Heart left ventricle (tissue), 16 donors: ENCODE results near the gene FREY1. TPM values are rescaled to one million over a fixed set of nuclear protein-coding genes. Genes with fewer than 3 reads are reported as not detected.
"Not testable (repeated sequence)": the region's sequence is repeated elsewhere in the genome, so short reads cannot be mapped to it uniquely, and the experiment has no call there.

Source experiments
- ATAC-seq, 4 donors: fragments of 200-7000 bp; cut with Tn5 transposase; one replicate each; pipeline ENCODE4 v1.9.1; 2020 to 2022; ENCODE audit warnings: moderate library complexity in 4 of 4, mild to moderate bottlenecking in 3 of 4, moderate number of reproducible peaks in 1 of 4
- DNase-seq, 5 donors: peaks; one replicate each; pipeline ENCODE4 v3.0.0-alpha.2; 2020
- H3K27ac ChIP-seq, 12 donors: fragments of 200-600 bp; sonication (generic) in 4 of 12; one replicate each; pipeline versions ENCODE4 v1.5.0 to v1.8.0; 2016 to 2022; ENCODE audit warnings: mild to moderate bottlenecking in 2 of 12
- H3K27me3 ChIP-seq, 9 donors: fragments of 200-600 bp; sonication (generic) in 2 of 9; one replicate each; pipeline versions ENCODE4 v1.5.1 to v1.8.0; 2016 to 2022; ENCODE audit warnings: mild to moderate bottlenecking in 3 of 9
- H3K36me3 ChIP-seq, 9 donors: fragments of 200-600 bp; sonication (generic) in 2 of 9; one replicate each; pipeline versions ENCODE4 v1.5.0 to v1.8.0; 2018 to 2022; ENCODE audit warnings: mild to moderate bottlenecking in 2 of 9
- H3K4me1 ChIP-seq, 12 donors: fragments of 200-600 bp; sonication (generic) in 4 of 12; one replicate each; pipeline versions ENCODE4 v1.5.0 to v1.8.0; 2016 to 2022; ENCODE audit warnings: mild to moderate bottlenecking in 3 of 12
- H3K4me3 ChIP-seq, 12 donors: fragments of 200-600 bp; sonication (generic) in 4 of 12; one replicate each; pipeline versions ENCODE4 v1.5.0 to v1.8.0; 2017 to 2022; ENCODE audit warnings: mild to moderate bottlenecking in 9 of 12, moderate library complexity in 4 of 12
- H3K9me3 ChIP-seq, 12 donors: fragments of 200-600 bp; sonication (generic) in 4 of 12; one replicate each; pipeline versions ENCODE4 v1.5.0 to v1.8.0; 2016 to 2022; ENCODE audit warnings: mild to moderate bottlenecking in 1 of 12
- POLR2A ChIP-seq, 2 donors: fragments of 450-650 bp; IDR thresholded peaks; one replicate each; pipeline ENCODE4 v1.6.1; 2017; ENCODE audit warnings: antibody characterized with exemption in 2 of 2, mild to moderate bottlenecking in 2 of 2, moderate library complexity in 2 of 2
- WGBS, 4 donors: extraction: QIAGEN DNeasy Blood & Tissue Kit in 2 of 4; methylation state at CpG; one replicate each; pipeline versions ENCODE4 v1.1.5 to v1.1.7; 2013 to 2018; 5-methylcytosine and 5-hydroxymethylcytosine counted together
- intact Hi-C, 10 donors: fragments of 100-400 bp; cut with DNase I; formaldehyde crosslinking; loops; one replicate each; pipeline versions ENCODE4 v1.11.1 to v1.14.2; 2022
- polyA plus RNA-seq, 2 donors: library from polyadenylated mRNA; stranded (reverse); fragments of 200-250 nt; gene quantifications; one replicate each; pipeline ENCODE4 v1.2.3, GENCODE V29; 2013
- total RNA-seq, 9 donors: library from RNA; depleted of rRNA in 2 of 9; stranded (reverse); fragments of >200 nt in 2 of 9; fragmentation: NEBNext Ultra II Directional in 3 of 9; extraction: Animal tissue kit (Norgen Biotek cat#: 25700) in 3 of 9; gene quantifications; one replicate each; pipeline versions ENCODE4 v1.1.0 to v1.2.4, GENCODE V29; 2016 to 2023
- TF ChIP-seq, protein P1 (sequence below), 12 donors: fragments of 200-600 bp; sonication (generic) in 4 of 12; IDR thresholded peaks; one replicate each; pipeline versions ENCODE4 v1.5.0 to v1.8.0; 2018 to 2022; ENCODE audit warnings: antibody characterized with exemption in 12 of 12, mild to moderate bottlenecking in 5 of 12
- donor health status: ischemic (EF 13 %, LVEDD 7.1; RV severe dilation, severe dysfunction).
- donor health status: healthy with polysubstance abuse.
- donor health status: DM: no; HTN: yes; CAD: no.
- donor health status: DM: no; HTN: no; CAD: no.
- donor health status: ischemic (EF 25% LVEDD 6.9; RV normal size, moderate dysfunction).
- donor health status: ischemic (EF 25% LVEDD 5.7; RV mildly dilated, moderate dysfunction).
- donor health status: healthy.
- donor health status: DM: yes; HTN: yes; CAD: no.
- donor health status: ischemic (EF 35%, LVEDD 5.7; RV mildly dilated, moderate dysfunction).
- donor health status: nonischemic (EF 11% LVEDD 7.7; RV severe dilation, severe dysfunction).
- donor health status: DM: yes; HTN: yes; CAD: no.
- donor health status: PGD.
- donor health status: ischemic (EF 29% LVEDD 5.4; RV normal size, mild dysfunction).
- donor health status: nonischemic (EF 23%, LVEDD 6.1; RV moderate dilation, normal function).

The FREY1 gene
- total and polyA plus RNA-seq, 11 donors = 0.37 to 1.00 (median 0.45) TPM; not detected in 5

DNA sequence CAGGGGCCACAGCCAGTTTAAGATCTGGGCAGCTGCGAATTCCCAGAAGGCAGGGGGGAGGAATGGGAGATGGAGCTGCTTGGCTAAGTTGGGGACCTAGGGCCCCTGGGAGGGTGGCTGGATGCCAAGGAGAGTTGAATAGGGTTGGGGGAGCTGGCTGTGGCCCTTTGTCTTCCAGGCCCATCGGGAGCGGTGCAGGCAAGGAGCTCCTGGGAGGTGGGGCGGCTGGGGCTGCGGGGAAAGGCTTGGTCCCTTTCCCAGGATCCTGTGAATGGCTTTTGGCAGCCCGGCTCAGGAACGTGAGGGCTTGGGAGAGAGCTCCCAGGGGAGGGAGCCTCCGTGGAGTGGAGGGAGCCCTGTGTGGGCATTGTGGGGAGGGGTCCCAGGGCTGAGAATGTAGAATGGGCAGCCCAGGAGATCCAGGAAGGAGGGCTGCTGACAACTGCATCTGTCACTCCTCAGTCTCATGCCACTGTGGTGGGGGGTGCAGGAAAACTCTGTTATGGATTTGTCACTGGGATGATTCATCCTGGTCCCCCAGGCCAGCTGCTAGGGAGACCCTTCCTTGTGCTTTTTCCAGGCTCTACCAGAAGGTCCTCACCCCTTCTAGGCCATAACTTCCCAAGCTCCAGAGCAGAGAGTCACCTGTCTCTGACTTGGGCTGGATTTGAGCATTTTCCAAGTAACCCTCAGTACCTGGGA is 6.0 kb downstream of the FREY1 start:
- Histone ChIP-seq H3K27me3 (peaks cover 0 to 30% (median 0%) of the 10 kb centered on the region in 9 donors), H3K9me3 (no peaks in the 10 kb centered on the region), H3K27ac (peak overlapping the region in 1 of 12 donors; percentile 17), H3K36me3 (peaks cover 0 to 17% (median 0%) of the 10 kb centered on the region in 9 donors), H3K4me1 (peaks cover 5 to 29% (median 23%) of the 10 kb centered on the region in 12 donors), H3K4me3 (peak overlapping the region in 10 of 12 donors; percentile 32 to 78 (median 60))
- intact Hi-C loops = no loop called here
- TF ChIP-seq, protein P1, sequence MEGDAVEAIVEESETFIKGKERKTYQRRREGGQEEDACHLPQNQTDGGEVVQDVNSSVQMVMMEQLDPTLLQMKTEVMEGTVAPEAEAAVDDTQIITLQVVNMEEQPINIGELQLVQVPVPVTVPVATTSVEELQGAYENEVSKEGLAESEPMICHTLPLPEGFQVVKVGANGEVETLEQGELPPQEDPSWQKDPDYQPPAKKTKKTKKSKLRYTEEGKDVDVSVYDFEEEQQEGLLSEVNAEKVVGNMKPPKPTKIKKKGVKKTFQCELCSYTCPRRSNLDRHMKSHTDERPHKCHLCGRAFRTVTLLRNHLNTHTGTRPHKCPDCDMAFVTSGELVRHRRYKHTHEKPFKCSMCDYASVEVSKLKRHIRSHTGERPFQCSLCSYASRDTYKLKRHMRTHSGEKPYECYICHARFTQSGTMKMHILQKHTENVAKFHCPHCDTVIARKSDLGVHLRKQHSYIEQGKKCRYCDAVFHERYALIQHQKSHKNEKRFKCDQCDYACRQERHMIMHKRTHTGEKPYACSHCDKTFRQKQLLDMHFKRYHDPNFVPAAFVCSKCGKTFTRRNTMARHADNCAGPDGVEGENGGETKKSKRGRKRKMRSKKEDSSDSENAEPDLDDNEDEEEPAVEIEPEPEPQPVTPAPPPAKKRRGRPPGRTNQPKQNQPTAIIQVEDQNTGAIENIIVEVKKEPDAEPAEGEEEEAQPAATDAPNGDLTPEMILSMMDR (IDR thresholded peaks at IDR 0.05) = no peak
- no peak for TF ChIP-seq POLR2A (IDR thresholded peaks at IDR 0.05)
- WGBS, 4 donors = 11 to 18% (median 13%) methylated on average over 8 of the region's 8 CpGs
- ATAC-seq = peak in 2 of 4 donors; percentile 34 to 40
- DNase-seq = peak in 2 of 5 donors; percentile 41 to 59

DNA sequence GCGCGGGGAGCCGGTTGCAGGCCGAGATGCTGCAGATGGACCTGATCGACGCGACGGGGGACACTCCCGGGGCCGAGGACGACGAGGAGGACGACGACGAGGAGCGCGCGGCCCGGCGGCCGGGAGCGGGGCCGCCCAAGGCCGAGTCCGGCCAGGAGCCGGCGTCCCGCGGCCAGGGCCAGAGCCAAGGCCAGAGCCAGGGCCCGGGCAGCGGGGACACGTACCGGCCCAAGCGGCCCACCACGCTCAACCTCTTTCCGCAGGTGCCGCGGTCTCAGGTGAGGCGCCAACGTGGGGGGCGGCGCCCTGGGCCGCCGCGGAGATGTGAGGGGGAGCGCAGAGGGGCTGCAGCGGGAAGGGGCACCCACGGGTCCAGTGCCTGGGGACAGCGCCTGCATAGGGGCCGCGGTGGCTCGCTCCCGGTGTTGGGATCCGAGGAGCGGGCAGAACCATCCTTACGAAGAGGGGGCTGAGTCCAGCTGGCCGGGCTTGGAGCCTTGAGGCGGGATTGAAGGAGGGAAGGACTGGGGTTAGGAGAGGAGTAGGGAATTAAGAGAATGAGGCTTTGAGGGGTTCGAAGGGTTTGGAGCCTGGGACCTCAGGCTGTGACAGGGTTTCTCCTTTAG is 6.8 kb downstream of the FREY1 start:
- Histone ChIP-seq H3K4me3 (peak overlapping the region; percentile 32 to 78 (median 58)), H3K36me3 (peaks cover 0 to 17% (median 0%) of the 10 kb centered on the region in 9 donors), H3K4me1 (peaks cover 5 to 29% (median 23%) of the 10 kb centered on the region in 12 donors), H3K27ac (peak overlapping the region in 2 of 12 donors; percentile 17 to 55), H3K27me3 (peaks cover 0 to 34% (median 0%) of the 10 kb centered on the region in 9 donors)
- peak in 1 of 5 donors; percentile 62 for DNase-seq
- H3K9me3 ChIP-seq, intact Hi-C loops: not testable (repeated sequence)
- ATAC-seq = peak in 2 of 4 donors; percentile 4 to 19
- WGBS, 4 donors = 3 to 8% (median 6%) methylated on average over 16 to 38 of the region's 59 CpGs

DNA sequence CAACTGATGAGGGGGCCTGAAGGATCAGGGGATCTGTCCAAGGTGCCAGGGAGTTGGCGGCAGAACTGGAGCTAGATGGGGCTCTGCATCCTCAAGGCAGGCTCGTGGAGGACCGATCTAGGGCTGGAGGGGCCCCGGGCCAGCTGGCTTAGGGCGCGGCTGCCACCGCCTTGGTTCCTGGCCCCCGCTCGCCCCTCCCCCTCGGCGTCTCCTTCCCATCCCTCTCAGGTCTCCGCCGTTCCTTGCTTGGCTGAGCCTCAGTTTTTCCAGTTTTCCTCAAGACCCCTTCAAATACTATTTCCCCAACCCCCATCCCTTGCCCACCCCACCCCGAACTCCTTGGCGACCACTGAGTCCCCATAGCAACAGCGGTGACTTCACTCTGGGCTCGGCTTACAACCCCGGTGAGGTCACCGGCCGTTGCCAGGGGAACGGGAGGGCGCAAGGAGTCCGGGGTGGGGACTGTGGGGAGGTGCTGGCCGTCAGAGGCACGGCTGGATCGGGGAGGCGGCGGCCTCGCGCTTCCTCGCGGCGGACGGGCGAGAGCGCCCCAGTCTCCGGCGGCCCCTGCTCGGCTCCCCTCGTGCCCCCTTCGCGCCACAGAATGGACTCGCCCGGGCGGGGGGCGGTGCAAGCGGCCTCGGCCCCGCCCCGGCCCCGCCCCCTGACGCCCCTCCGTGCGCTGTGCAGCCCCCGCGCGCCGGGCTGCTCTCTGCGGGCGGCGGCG is 7.5 kb downstream of the FREY1 start:
- peak in 1 of 2 donors; percentile 15 for TF ChIP-seq POLR2A (IDR thresholded peaks at IDR 0.05)
- TF ChIP-seq, protein P1 (IDR thresholded peaks at IDR 0.05) = no peak
- DNase-seq = peak; percentile 83 to 90 (median 86)
- Histone ChIP-seq H3K27me3 (peaks cover 0 to 34% (median 0%) of the 10 kb centered on the region in 9 donors), H3K9me3 (no peaks in the 10 kb centered on the region), H3K36me3 (peaks cover 0 to 11% (median 0%) of the 10 kb centered on the region in 9 donors), H3K27ac (peak overlapping the region in 8 of 12 donors; percentile 33 to 83 (median 65)), H3K4me3 (peak overlapping the region; percentile 32 to 78 (median 58)), H3K4me1 (peaks cover 5 to 29% (median 23%) of the 10 kb centered on the region in 12 donors)
- peak; percentile 41 to 87 (median 83) for ATAC-seq
- WGBS, 4 donors = 1% methylated on average over 28 to 62 of the region's 62 CpGs
- intact Hi-C loops = no loop called here

DNA sequence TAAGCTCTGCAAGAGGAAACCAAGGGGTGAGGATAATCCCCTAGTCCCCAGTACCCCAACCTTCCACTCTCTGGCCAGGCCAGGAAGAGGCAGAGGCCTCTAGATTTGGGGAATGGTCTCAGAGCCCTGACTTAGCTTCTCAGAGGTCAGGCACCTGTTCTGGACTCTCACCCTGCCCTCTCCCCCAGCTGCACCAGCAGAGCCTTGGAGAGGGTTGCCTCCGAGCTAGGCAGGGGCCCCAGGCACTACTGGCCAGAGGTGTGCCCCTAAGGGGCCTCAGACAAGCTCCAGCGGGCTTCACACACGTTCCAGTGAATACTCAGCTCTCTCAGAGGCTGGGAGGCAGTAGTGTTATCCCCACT is 8.0 kb downstream of the FREY1 start:
- ATAC-seq (no peak), DNase-seq (no peak)
- Histone ChIP-seq H3K36me3 (peaks cover 0 to 8% (median 0%) of the 10 kb centered on the region in 9 donors), H3K27me3 (peaks cover 0 to 34% (median 0%) of the 10 kb centered on the region in 9 donors), H3K4me1 (peaks cover 5 to 29% (median 23%) of the 10 kb centered on the region in 12 donors), H3K9me3 (no peaks in the 10 kb centered on the region), H3K4me3 (peak overlapping the region in 11 of 12 donors; percentile 32 to 78 (median 58)), H3K27ac (peak overlapping the region in 1 of 12 donors; percentile 69)
- WGBS, 4 donors = 15 to 19% (median 17%) methylated on average over 3 of the region's 3 CpGs
- intact Hi-C loops = no loop called here
- TF ChIP-seq POLR2A (IDR thresholded peaks at IDR 0.05) = no peak
- TF ChIP-seq, protein P1 (IDR thresholded peaks at IDR 0.05) = no peak
